ENCODE data around the gene IRAK3. TPM values are rescaled to one million over a fixed set of nuclear protein-coding genes. Genes with fewer than 3 reads are reported as not detected.

Gene IRAK3
- total and polyA plus RNA-seq, 11 donors: 2.2 to 11.4 (median 4.7) TPM

DNA sequence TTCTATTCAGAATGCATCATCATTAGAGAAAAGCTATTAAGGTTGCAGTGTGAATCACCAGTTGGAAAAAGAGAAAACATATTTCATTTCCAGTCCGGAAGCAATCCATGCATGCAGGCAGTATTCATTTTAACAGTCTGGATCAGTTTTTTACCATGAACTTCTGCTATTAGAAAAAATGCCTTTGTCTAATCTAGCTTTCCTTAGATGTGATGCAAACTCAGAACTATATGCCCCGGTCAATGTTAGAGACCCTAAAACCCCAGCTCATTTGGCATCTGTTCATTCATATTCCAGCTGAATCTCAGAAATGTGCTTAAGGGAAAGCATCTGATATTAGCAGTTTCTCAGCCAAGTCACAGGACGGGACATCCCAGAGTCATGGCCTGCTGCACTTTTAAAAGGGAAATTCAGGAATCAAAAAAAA is 8.5 kb downstream of the IRAK3 start:
- no peak for TF ChIP-seq POLR2A (IDR thresholded peaks at IDR 0.05)
- TF ChIP-seq, protein P1, sequence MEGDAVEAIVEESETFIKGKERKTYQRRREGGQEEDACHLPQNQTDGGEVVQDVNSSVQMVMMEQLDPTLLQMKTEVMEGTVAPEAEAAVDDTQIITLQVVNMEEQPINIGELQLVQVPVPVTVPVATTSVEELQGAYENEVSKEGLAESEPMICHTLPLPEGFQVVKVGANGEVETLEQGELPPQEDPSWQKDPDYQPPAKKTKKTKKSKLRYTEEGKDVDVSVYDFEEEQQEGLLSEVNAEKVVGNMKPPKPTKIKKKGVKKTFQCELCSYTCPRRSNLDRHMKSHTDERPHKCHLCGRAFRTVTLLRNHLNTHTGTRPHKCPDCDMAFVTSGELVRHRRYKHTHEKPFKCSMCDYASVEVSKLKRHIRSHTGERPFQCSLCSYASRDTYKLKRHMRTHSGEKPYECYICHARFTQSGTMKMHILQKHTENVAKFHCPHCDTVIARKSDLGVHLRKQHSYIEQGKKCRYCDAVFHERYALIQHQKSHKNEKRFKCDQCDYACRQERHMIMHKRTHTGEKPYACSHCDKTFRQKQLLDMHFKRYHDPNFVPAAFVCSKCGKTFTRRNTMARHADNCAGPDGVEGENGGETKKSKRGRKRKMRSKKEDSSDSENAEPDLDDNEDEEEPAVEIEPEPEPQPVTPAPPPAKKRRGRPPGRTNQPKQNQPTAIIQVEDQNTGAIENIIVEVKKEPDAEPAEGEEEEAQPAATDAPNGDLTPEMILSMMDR (IDR thresholded peaks at IDR 0.05): no peak
- peak overlapping the region in 1 of 12 donors; percentile 43 for H3K27ac ChIP-seq
- DNase-seq (no peak), ATAC-seq (no peak)
- no peak overlapping the region for H3K4me3 ChIP-seq
- no peaks in the 10 kb centered on the region for H3K27me3 ChIP-seq
- H3K36me3 ChIP-seq: no peaks in the 10 kb centered on the region
- peaks cover 0 to 7% (median 0%) of the 10 kb centered on the region in 12 donors for H3K9me3 ChIP-seq
- peaks cover 0 to 59% (median 9%) of the 10 kb centered on the region in 12 donors for H3K4me1 ChIP-seq
- WGBS, 4 donors: 45 to 64% (median 51%) methylated on average over 3 of the region's 3 CpGs
- intact Hi-C loops (cut with DNase I): no loop called here

DNA sequence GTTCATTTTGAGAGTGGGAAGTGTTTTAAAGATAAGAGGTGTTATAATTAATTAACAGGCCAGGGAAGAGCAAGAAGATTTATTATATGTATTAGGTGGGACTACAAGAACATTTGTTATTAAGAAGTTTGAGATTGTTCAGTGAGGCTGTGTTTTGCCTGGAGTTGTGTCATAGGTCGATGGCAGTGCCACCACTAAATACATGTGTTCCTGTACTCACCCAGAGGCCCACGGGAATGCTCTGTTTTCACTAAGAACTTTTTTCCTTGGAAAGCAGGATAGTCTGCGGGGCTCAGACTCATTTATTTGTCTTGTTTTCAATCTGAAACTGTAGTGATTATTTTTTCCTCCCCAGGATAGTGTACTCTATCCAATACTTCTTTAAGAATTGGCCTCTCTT is 10.1 kb downstream of the IRAK3 start:
- intact Hi-C loops (cut with DNase I): no loop called here
- DNase-seq: no peak
- Histone ChIP-seq H3K4me1 (peaks cover 0 to 55% (median 9%) of the 10 kb centered on the region in 12 donors), H3K27ac (no peak overlapping the region), H3K4me3 (no peak overlapping the region), H3K9me3 (peaks cover 0 to 7% (median 0%) of the 10 kb centered on the region in 12 donors), H3K36me3 (no peaks in the 10 kb centered on the region), H3K27me3 (no peaks in the 10 kb centered on the region)
- no peak for ATAC-seq
- TF ChIP-seq, protein P1 (IDR thresholded peaks at IDR 0.05): no peak
- TF ChIP-seq POLR2A (IDR thresholded peaks at IDR 0.05): no peak
- whole genome bisulfite sequencing, 4 donors: 70 to 82% (median 72%) methylated on average over 3 of the region's 3 CpGs

- TF ChIP-seq, protein P1 (IDR thresholded peaks at IDR 0.05): no peak
- TF ChIP-seq POLR2A (IDR thresholded peaks at IDR 0.05): no peak
- no peak overlapping the region for H3K4me3 ChIP-seq
- H3K9me3 ChIP-seq: peaks cover 0 to 7% (median 0%) of the 10 kb centered on the region in 12 donors
- ATAC-seq (no peak), DNase-seq (no peak)
- intact Hi-C loops (cut with DNase I): no loop called here
- peaks cover 0 to 47% (median 9%) of the 10 kb centered on the region in 12 donors for H3K4me1 ChIP-seq
- H3K27me3 ChIP-seq: no peaks in the 10 kb centered on the region
- H3K36me3 ChIP-seq: peaks cover 0 to 3% (median 0%) of the 10 kb centered on the region in 9 donors
- H3K27ac ChIP-seq: no peak overlapping the region
Measured at GRCh38 chr12:66199831-66200509, 11.0 kb downstream of the IRAK3 start.

DNA sequence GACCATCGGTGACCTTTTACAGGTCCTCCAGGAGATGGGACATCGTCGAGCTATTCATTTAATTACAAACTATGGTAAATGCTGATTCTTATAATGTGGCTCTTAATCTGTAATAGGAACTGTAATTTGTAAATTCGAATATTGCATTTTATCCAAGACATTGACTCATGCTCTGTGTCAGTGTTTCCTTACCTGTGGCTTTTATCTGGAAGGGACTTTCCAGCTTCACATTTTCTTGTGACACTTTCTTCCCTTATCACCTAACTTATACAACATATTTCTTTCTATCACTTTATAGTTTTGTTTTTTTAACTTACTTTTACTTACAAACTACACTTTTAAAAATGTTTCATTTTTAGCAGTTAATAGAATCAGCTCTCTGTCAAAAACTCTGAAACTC is 14.8 kb downstream of the IRAK3 start:
- ATAC-seq: no peak
- 79 to 91% (median 86%) methylated on average over 4 of the region's 4 CpGs for WGBS, 4 donors
- peaks cover 0 to 7% (median 0%) of the 10 kb centered on the region in 12 donors for H3K9me3 ChIP-seq
- H3K4me1 ChIP-seq: peaks cover 0 to 9% (median 0%) of the 10 kb centered on the region in 12 donors
- no peak overlapping the region for H3K27ac ChIP-seq
- peaks cover 0 to 4% (median 0%) of the 10 kb centered on the region in 9 donors for H3K36me3 ChIP-seq
- TF ChIP-seq POLR2A (IDR thresholded peaks at IDR 0.05): no peak
- TF ChIP-seq, protein P1 (IDR thresholded peaks at IDR 0.05): no peak
- no peaks in the 10 kb centered on the region for H3K27me3 ChIP-seq
- DNase-seq: no peak
- no peak overlapping the region for H3K4me3 ChIP-seq
- intact Hi-C loops (cut with DNase I): no loop called here
